OCI-LY1 (cell line): ENCODE measurements around the gene CFAP46.

Experiments used
- EZH2 ChIP-seq: fragments of 200-600 bp; sonication (generic), shearing (Covaris generic); IDR thresholded peaks from 2 replicates; pipeline ENCODE4 v1.8.0; 2017; ENCODE audit warnings: borderline replicate concordance, mixed run types, mild to moderate bottlenecking, antibody characterized with exemption, low read length, moderate library complexity, mixed read lengths
- TF ChIP-seq, protein P1 (sequence below): fragments of 200-600 bp; sonication (generic), shearing (Covaris generic); IDR thresholded peaks from 2 replicates; pipeline ENCODE4 v1.5.1; 2017; ENCODE audit warnings: mild to moderate bottlenecking, antibody characterized with exemption, low read length, moderate library complexity, mixed read lengths

DNA sequence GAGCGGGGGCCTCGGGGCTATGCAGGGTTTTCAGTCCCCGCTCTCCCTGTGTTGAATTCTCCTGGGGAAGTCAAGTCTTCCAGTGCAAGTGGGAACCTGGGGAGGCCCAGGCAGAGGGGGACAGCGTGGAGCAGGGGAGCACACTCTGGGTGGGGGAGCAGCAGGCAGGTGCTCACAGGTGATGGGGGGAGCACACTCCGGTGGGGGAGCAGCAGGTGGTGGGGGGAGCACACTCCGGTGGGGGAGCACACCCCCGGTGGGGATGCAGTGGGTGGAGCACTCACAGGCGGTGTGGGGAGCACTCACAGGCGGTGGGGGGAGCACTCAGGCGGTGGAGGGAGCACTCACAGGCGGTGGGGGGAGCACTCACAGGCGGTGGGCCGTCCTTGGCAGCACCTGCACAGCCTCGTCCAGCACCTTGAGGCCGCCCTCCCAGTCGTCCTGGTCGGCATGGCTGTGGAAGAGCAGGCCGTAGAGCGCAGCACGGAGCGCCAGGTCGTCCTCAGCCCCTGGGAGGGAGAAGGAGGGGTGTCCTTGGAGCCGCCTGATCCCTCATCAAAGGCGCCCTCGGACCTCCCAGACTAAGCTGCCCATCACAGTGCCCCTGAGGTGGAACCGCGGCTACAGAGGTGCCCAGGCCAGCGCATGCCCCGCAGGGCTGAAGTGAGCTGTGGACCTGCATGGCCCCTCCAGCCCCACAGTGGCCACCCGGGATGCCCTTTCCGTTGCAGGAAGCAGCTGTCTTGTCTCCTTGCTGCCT is 56.7 kb downstream of the CFAP46 start:
- TF ChIP-seq, protein P1, sequence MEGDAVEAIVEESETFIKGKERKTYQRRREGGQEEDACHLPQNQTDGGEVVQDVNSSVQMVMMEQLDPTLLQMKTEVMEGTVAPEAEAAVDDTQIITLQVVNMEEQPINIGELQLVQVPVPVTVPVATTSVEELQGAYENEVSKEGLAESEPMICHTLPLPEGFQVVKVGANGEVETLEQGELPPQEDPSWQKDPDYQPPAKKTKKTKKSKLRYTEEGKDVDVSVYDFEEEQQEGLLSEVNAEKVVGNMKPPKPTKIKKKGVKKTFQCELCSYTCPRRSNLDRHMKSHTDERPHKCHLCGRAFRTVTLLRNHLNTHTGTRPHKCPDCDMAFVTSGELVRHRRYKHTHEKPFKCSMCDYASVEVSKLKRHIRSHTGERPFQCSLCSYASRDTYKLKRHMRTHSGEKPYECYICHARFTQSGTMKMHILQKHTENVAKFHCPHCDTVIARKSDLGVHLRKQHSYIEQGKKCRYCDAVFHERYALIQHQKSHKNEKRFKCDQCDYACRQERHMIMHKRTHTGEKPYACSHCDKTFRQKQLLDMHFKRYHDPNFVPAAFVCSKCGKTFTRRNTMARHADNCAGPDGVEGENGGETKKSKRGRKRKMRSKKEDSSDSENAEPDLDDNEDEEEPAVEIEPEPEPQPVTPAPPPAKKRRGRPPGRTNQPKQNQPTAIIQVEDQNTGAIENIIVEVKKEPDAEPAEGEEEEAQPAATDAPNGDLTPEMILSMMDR, result no peak
- no peak for TF ChIP-seq EZH2
